Activated T-cell treated with anti-CD3 and anti-CD28 coated beads, Interleukin-2, amount 50 U/mL, for 24 hours (primary cell): ENCODE results near the gene EXT2.

Experiments used
- DNase-seq: peaks from one replicate; pipeline ENCODE4 v3.0.0-alpha.2; 2020
- H3K27ac Mint-ChIP-seq: 2 replicates; pipeline ENCODE4 v1.8.0; 2020; ENCODE audit warnings: mild to moderate bottlenecking, mixed read lengths
- H3K27me3 Mint-ChIP-seq: 2 replicates; pipeline ENCODE4 v1.8.0; 2020; ENCODE audit warnings: mixed read lengths
- H3K36me3 Mint-ChIP-seq: 2 replicates; pipeline ENCODE4 v1.8.0; 2020; ENCODE audit warnings: low read depth, mixed read lengths
- H3K4me1 Mint-ChIP-seq: 2 replicates; pipeline ENCODE4 v1.8.0; 2020; ENCODE audit warnings: low read depth, mixed read lengths
- H3K4me3 Mint-ChIP-seq: 2 replicates; pipeline ENCODE4 v1.8.0; 2020; ENCODE audit warnings: mild to moderate bottlenecking, moderate library complexity, mixed read lengths
- H3K9me3 Mint-ChIP-seq: 2 replicates; pipeline ENCODE4 v1.8.0; 2020; ENCODE audit warnings: mixed read lengths

Gene EXT2

DNA sequence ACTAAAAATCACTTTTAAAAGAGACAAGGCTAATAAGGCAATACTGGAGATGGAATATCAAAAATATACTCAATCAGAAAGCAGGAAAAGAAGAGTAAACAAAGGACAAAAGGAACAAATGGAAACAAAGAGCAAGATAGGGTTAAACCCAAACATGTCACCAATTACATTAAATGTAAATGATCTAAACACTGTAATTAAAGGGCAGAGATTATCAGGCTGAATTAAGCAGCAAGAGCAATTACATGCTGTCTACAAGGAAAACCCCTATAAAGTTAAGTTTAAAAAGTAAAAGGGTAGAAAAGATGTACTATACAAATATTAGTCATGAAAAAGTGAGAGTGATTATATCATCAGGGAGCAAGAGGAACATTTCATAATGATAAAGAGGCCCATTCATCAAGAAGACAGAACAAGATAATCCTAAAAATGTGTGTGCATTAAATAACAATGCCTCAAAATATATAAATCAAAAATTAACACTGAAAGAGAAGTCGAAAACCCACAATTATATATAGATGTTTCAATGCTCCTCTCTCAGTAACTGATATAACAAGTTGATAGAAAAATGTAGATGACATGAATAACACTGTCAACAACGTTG lies 157.6 kb downstream of the EXT2 start:
- no peak for DNase-seq
- Mint-ChIP-seq H3K27ac (no peak overlapping the region), H3K27me3 (no peaks in the 10 kb centered on the region), H3K36me3 (peaks cover 35% of the 10 kb centered on the region), H3K4me3 (no peak overlapping the region), H3K9me3 (peaks cover 33% of the 10 kb centered on the region), H3K4me1 (peaks cover 10% of the 10 kb centered on the region)

- Mint-ChIP-seq H3K27me3 (no peaks in the 10 kb centered on the region), H3K36me3 (peaks cover 14% of the 10 kb centered on the region), H3K27ac (no peak overlapping the region), H3K9me3 (peaks cover 29% of the 10 kb centered on the region), H3K4me1 (peaks cover 17% of the 10 kb centered on the region), H3K4me3 (no peak overlapping the region)
- no peak for DNase-seq
These were observed 160.1 kb downstream of the EXT2 start for GRCh38 chr11:44255406-44256071.

DNA sequence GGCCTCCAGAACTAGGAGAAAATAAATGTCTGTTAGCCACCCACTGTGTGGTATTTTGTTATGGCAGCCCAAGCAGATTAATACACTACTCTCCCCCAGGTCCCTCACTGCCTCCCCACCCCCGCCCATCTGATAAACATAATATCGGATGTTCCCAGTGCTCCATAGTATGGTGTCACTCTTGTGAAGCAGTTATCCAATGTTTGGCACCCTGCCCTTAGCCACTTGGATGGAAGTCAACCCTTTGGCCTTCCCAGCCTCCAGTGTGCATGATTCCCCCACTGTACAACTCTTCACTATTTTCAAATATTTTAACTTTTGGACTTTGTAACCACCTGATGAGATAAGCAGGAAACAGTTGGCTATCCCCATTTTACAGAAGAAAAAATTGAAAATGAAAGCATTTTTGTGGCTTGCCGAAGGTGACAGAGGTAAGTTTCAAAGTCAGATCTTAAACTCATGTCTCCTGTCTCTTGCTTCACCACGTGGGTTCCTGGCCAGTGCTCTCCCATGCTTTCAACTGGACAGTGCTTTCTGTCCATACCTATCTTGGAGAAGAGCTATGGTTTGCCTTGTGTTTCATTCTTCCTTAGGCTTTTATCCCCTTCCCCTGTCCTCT lies 161.3 kb downstream of the EXT2 start:
- no peak overlapping the region for H3K4me3 Mint-ChIP-seq
- H3K36me3 Mint-ChIP-seq, result peaks cover 4% of the 10 kb centered on the region
- peaks cover 18% of the 10 kb centered on the region for H3K9me3 Mint-ChIP-seq
- peaks cover 17% of the 10 kb centered on the region for H3K4me1 Mint-ChIP-seq
- H3K27me3 Mint-ChIP-seq, result no peaks in the 10 kb centered on the region
- DNase-seq, result no peak
- H3K27ac Mint-ChIP-seq, result no peak overlapping the region

GRCh38 chr11:44257338-44258189 lies 162.1 kb downstream of the EXT2 start:
- Mint-ChIP-seq H3K4me1 (peaks cover 17% of the 10 kb centered on the region), H3K27ac (no peak overlapping the region), H3K27me3 (no peaks in the 10 kb centered on the region), H3K9me3 (peaks cover 10% of the 10 kb centered on the region), H3K36me3 (no peaks in the 10 kb centered on the region), H3K4me3 (no peak overlapping the region)
- DNase-seq, result no peak

DNA sequence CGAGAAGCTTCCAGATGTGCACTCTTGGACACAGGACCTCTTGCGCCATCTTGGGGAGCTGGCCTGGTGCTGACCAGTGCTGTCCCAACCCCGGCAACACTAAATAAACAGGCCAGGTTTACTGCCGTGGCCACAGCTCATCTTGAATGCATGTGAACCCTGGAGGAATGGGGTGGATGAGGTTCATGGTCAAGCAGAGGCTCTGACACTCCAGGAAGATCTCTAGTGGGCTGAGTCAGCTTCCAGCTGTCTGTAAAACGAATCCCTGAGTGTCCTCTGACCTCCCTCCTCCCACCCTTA lies 162.7 kb downstream of the EXT2 start:
- no peaks in the 10 kb centered on the region for H3K27me3 Mint-ChIP-seq

GRCh38 chr11:44258839-44259420 lies 163.5 kb downstream of the EXT2 start:
- H3K9me3 Mint-ChIP-seq, result no peaks in the 10 kb centered on the region
- H3K4me1 Mint-ChIP-seq, result peaks cover 17% of the 10 kb centered on the region
- H3K36me3 Mint-ChIP-seq, result no peaks in the 10 kb centered on the region
- no peak overlapping the region for H3K27ac Mint-ChIP-seq
- no peaks in the 10 kb centered on the region for H3K27me3 Mint-ChIP-seq
- H3K4me3 Mint-ChIP-seq, result no peak overlapping the region
- DNase-seq, result no peak

More for the DNA sequence above, 162.7 kb downstream of the EXT2 start:
- no peak overlapping the region for H3K27ac Mint-ChIP-seq
- H3K4me3 Mint-ChIP-seq, result no peak overlapping the region
- peaks cover 4% of the 10 kb centered on the region for H3K9me3 Mint-ChIP-seq
- peaks cover 17% of the 10 kb centered on the region for H3K4me1 Mint-ChIP-seq
- no peaks in the 10 kb centered on the region for H3K36me3 Mint-ChIP-seq
- no peak for DNase-seq

DNA sequence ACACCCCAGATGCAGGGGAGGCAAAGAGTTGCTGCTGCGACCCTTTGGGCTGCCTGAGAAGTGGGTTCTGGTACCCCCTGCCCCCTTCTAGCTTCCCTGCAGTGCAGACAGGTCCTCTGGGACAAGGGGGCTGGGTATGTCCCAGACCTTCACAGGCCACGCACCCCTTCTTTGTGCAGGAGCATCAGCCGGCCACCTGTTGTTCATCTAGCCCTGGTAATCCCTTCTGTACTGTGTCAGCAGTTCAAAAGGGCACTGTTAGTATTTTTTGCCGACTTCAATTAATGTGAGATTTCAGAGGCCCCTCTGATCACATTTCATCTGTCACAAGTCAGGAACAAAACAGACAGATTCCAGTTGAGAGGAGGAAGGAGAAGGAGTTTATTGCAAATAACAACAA lies 164.6 kb downstream of the EXT2 start:
- no peak for DNase-seq
- H3K27me3 Mint-ChIP-seq, result no peaks in the 10 kb centered on the region
- no peak overlapping the region for H3K27ac Mint-ChIP-seq

DNA sequence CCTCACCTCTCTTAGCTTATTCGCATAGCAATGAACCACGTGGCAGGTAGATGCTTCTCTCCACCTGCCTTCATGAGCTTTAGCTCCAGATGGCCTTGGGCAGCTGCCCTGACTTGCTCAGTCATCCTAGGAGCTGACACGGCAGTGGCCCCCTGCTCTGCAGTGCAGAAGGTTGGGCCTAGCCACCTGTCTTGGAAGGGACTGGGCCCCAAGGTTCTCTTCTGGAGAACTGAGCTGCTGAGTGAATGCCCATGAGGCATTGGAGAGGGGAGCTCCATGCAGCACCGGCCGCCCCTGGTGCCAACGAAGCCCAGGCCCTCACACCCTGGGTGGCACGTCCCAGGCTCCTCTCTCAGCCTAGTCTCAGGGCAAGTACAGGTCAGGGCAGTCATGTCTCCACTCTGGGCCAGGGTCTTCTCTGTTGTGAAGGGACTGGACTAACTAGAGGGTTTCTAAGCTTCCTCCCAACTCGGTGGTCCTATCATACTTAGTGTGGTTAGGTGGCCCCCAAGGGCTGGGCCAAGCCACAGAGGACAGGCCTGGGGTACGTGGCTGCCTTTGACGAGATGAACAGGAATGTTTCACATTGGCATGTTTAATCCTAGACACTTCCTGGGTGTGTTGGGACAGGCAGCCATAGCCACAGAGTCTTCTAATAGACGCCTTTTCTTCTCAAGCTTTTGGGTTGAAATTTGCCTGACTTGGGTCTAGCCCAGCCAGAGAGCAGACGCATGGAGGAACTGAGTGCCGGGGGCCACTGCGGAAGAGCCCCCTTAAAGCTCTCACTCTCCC lies 166.5 kb downstream of the EXT2 start:
- Mint-ChIP-seq H3K4me3 (no peak overlapping the region), H3K27ac (no peak overlapping the region), H3K9me3 (no peaks in the 10 kb centered on the region), H3K4me1 (peaks cover 11% of the 10 kb centered on the region), H3K27me3 (no peaks in the 10 kb centered on the region), H3K36me3 (no peaks in the 10 kb centered on the region)
- no peak for DNase-seq

More for the DNA sequence above, 164.6 kb downstream of the EXT2 start:
- Mint-ChIP-seq H3K36me3 (no peaks in the 10 kb centered on the region), H3K9me3 (no peaks in the 10 kb centered on the region), H3K4me3 (no peak overlapping the region), H3K4me1 (peaks cover 17% of the 10 kb centered on the region)

DNA sequence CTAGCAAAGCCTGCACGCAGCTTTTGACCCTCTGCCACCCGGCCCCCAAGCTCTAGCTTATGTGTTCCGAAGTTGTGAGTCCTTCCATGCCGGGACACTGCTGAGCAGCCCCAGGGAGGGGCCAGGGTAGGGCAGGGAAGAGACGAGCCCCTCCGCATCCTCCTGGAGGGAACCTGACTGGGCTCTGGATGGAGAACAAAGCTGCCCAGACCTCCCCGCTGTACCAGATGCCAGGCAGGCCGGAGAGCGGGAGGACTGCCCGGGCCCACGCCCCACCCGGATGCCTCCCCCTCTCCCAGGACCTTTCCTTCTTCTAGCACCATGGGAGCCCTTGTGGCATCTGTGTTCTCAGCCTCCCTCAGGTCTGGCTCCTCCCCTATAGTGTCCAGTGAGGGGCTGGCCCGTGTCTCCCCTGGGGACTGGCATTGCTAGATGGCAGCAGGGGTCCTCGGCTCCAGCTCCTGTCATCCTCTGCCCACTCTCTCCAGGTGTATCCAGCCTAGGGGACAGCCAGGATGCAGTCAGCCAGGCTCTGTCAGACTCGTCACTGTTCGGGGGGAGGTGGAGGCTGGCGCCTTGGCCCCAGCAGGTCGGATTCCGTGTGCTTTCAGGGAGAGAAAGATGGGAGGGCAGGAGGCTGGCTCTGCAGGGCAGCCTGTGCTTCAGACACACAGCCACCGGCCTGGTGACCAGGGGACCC lies 168.4 kb downstream of the EXT2 start:
- H3K4me1 Mint-ChIP-seq, result peaks cover 4% of the 10 kb centered on the region
- H3K9me3 Mint-ChIP-seq, result no peaks in the 10 kb centered on the region
- H3K27me3 Mint-ChIP-seq, result no peaks in the 10 kb centered on the region
- no peak overlapping the region for H3K4me3 Mint-ChIP-seq
- no peak for DNase-seq
- H3K27ac Mint-ChIP-seq, result no peak overlapping the region
- H3K36me3 Mint-ChIP-seq, result no peaks in the 10 kb centered on the region

GRCh38 chr11:44264438-44264749 lies 168.9 kb downstream of the EXT2 start:
- H3K4me1 Mint-ChIP-seq, result no peaks in the 10 kb centered on the region
- H3K4me3 Mint-ChIP-seq, result no peak overlapping the region
- no peaks in the 10 kb centered on the region for H3K27me3 Mint-ChIP-seq
- no peaks in the 10 kb centered on the region for H3K9me3 Mint-ChIP-seq
- no peak for DNase-seq
- H3K27ac Mint-ChIP-seq, result no peak overlapping the region
- no peaks in the 10 kb centered on the region for H3K36me3 Mint-ChIP-seq

DNA sequence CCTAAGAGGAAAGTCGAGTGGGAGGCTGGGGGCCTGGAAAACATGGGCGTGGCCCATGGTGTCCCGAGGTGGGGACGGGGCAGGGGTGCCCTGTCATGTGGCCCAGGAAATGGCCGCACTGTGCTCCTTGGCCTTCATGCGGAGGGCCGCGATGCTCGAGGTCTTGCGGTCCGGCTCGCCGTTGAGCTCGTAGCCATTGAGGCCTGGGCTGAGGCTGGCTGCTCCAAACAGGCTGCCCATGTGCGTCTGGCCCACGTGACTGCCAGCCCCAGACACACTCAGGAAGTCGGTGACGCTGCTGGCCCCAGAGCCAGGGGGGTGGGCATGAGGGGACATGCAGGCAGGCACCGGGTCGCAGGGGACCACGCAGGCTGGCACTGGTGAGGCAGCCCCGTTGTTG lies 169.3 kb downstream of the EXT2 start:
- DNase-seq, result no peak
- H3K9me3 Mint-ChIP-seq, result no peaks in the 10 kb centered on the region
- no peaks in the 10 kb centered on the region for H3K27me3 Mint-ChIP-seq
- H3K4me3 Mint-ChIP-seq, result no peak overlapping the region
- H3K27ac Mint-ChIP-seq, result no peak overlapping the region
- H3K36me3 Mint-ChIP-seq, result no peaks in the 10 kb centered on the region
- no peaks in the 10 kb centered on the region for H3K4me1 Mint-ChIP-seq

DNA sequence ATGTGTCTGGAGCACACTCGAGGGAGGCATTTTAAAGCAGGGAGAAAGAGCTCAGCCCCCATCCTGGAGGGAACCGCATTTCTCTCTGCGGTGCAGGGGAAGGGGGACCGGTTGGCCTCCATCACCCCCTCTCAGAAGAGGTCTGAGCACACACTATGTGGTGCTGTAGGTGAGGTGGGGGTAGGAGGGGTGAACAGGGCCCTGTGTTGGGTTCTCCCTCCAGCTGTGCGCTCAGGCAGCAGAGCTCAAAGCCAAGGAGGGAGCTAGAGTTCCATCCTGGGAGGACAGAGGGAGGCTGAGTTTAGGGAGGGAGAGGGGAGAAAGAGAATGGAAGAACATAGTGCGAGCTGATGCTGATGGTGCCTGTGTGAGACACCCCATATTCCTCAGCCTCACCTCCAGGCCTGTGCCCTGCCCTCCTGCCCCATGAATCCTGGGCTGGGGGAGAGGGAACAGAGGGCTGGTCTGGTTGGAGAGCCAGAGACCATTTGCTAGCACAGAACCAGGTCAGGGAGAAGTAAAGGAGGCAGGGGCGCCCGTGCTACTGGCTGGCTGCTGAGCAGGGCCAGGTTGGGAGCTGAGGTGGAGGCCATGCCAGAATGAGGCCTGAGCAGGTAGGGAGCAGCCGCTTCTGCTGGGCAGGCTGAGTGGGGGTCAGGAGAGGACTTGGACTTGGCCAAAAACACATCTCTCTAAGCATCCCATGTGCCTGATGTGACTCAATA lies 170.7 kb downstream of the EXT2 start:
- Mint-ChIP-seq H3K9me3 (no peaks in the 10 kb centered on the region), H3K4me1 (no peaks in the 10 kb centered on the region), H3K27me3 (no peaks in the 10 kb centered on the region), H3K36me3 (no peaks in the 10 kb centered on the region), H3K27ac (no peak overlapping the region), H3K4me3 (no peak overlapping the region)
- no peak for DNase-seq

- H3K4me1 Mint-ChIP-seq, result no peaks in the 10 kb centered on the region
- no peak for DNase-seq
- no peak overlapping the region for H3K27ac Mint-ChIP-seq
- no peaks in the 10 kb centered on the region for H3K27me3 Mint-ChIP-seq
- H3K9me3 Mint-ChIP-seq, result no peaks in the 10 kb centered on the region
- no peaks in the 10 kb centered on the region for H3K36me3 Mint-ChIP-seq
- H3K4me3 Mint-ChIP-seq, result no peak overlapping the region
These were observed 171.7 kb downstream of the EXT2 start for GRCh38 chr11:44267006-44267749.
